KBM-7 (cell line): ENCODE results near the gene TLE3.
"Not testable (repeated sequence)": the region's sequence is repeated elsewhere in the genome, so short reads cannot be mapped to it uniquely, and the experiment has no call there.

ENCODE experiments used
- DNase-seq: peaks from one replicate; pipeline ENCODE4 v3.0.0-alpha.2; 2015
- in situ Hi-C: fragments of 300-500 bp; cut with MboI; formaldehyde crosslinking; loops from 2 replicates; pipeline ENCODE4 v1.14.3; 2020; ENCODE audit warnings: low sequenced_read_pairs, low pct_unique_long_range_greater_than_20kb, mixed read lengths

Gene TLE3

DNA sequence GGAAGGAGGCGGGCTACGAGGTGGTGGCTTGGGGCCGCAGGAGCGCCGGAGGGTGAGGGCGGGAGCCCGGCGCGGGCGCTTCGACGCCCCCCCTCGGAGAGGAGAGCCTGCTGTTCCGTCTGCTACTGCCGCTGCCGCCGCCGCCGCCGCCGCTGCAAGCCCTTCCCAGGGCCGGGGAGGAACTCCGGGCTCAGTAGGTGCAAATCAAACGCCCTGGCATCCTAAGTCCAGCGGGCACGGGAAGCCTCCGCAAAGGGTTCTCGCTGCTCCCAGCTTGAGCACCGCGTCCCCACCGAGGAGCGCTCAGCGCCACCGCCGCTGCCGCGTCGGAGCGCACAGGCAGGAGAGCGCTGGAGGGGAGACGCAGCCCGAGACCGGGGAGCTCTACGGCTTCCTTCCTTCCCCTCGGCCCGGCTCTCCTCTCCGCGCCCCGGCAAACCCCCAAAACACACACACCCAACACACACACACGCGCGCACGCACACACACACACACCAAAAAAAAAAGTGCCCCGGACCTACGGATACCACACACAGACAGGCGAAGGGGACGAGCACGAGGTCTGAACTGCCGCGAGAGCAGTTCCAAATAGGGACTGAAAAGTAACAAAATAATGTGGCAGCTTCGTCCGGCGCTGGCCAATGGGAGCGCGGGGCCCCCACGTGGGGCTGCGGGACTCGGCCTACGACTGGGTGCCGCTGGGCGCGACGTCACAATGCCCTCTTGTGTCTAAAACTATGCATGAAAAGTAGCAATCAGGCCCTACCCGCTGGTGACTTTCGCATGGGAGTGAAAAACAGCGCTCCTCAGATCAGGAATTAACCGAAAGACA lies at the start of gene TLE3:
Gene TLE3 (minus strand): TSS at position 597 of the 832 bp plus-strand sequence. CDS start 1,119 bp downstream, outside the sequence.
- in situ Hi-C loops = no loop called here
- DNase-seq = peak; percentile 100

DNA sequence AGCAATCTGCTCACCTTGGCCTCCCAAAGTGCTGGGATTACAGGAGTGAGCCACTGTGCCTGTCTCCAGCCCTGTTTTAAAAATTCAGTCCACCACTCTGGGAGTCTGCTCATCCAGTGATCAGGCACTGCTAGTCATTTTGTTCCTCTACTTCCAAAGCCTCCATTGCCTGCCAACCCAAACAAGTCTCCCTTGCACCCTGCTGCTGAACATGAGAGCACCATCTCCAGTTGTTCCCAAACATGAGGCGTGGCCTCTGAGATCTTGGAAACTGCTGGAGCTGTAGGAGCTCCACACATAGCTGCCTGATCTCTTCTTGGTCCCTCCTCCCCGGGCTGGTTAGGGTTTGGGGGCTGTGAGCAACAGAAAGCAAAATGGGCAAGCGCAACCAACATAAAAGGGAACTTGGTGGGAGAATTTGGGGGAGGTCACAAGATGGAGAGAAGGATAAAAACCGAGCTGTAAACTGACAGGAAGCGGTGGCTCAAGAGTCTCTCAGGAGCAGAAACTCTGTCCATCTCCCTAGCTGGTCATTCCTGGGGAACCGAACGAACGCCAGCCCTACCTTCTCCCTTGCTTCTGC lies 49.6 kb upstream of the TLE3 start:
- peak; percentile 91 for DNase-seq
- in situ Hi-C loops = no loop called here

- DNase-seq = no peak
- in situ Hi-C loops = no loop called here
Observed at GRCh38 chr15:70146771-70147170, 49.1 kb upstream of the TLE3 start.

DNA sequence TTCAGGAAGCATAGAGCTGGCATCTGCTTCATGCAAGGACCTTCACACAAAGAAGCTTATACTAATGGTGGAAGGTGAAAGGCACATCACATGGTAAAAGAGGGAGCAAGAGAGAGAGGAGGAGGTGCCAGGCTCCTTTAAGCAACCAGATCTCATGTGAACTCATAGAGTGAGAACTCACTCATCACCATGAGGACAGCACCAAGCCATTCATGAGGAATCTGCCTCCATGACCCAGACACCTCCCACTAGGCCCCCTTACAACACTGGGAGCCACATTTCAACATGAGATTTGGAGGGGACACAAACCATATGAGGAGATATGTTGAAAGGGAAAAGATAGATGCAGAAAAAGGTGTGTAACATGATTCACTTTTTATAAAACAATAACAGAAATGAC lies 48.4 kb upstream of the TLE3 start:
- in situ Hi-C loops = no loop called here
- DNase-seq = no peak

DNA sequence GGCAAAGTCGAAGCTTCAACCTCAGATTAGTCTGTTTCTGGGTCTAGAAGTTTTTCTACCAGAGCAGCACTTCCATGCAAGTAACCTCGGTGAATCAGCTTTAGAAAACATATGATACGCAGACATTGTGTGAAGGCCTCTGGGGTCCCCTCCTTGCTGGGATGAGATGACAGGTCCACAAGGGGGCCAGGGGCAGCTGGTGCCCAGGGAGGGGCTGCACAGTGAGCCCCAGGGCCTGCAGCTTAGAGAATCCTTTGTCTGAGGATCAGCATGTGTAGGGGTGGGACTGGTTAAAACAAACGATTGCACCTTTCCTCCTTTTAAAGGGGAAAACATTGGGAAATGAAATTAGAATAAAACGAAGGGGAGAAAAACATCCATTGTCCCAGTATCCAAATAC lies 47.5 kb upstream of the TLE3 start:
- in situ Hi-C loops = no loop called here
- no peak for DNase-seq

GRCh38 chr15:70142322-70143191 lies 44.8 kb upstream of the TLE3 start:
- in situ Hi-C loops = no loop called here
- peak; percentile 61 for DNase-seq

- in situ Hi-C loops = no loop called here
- DNase-seq = peak; percentile 78
Observed at GRCh38 chr15:70142072-70142321, 44.3 kb upstream of the TLE3 start.

GRCh38 chr15:70141376-70142071 lies 43.8 kb upstream of the TLE3 start:
- DNase-seq = no peak
- in situ Hi-C loops = no loop called here

GRCh38 chr15:70140543-70141375 lies 43.0 kb upstream of the TLE3 start:
- peak; percentile 78 for DNase-seq

GRCh38 chr15:70140025-70140542 lies 42.4 kb upstream of the TLE3 start:
- DNase-seq = no peak
- in situ Hi-C loops = no loop called here

More at GRCh38 chr15:70140543-70141375, 43.0 kb upstream of the TLE3 start:
- in situ Hi-C loops = no loop called here

DNA sequence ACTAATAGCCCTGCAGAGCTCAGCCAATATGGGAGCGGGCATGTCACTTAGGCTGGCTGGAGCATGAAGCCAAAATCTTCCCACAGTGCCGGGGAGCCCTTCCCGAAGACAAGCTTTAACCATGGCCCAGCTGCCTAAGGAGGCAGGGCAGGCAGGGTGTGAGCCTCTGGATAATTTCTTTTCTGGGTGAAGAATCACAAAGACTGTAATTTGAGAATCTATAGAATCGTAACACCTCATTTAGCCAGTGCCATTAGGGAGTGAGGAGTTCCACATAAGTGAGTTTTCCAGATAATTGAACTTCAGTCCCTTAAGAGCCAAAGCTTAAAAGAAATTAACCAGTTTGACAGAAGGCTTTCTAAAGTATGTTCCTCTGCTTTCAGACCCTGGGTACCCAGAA lies 40.2 kb upstream of the TLE3 start:
- in situ Hi-C loops = no loop called here
- no peak for DNase-seq

DNA sequence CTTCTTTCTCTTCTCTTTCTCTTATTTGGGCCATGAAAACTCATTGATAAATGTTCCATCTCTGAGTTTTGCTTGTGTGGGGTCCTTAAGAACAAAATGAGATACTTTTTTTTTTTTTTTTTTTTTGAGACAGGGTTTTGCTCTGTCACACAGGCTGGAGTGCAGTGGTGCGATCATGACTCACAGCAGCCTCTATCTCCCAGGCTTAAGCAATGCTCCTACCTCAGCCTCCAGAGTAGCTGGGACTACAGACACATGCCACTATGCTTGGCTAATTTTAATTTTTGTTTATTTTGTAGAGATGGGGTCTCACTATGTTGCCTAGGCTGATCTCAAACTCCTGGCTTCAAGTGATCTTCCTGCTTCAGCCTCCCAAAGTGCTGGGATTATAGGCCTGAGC lies 39.3 kb upstream of the TLE3 start:
- in situ Hi-C loops, DNase-seq: not testable (repeated sequence)

DNA sequence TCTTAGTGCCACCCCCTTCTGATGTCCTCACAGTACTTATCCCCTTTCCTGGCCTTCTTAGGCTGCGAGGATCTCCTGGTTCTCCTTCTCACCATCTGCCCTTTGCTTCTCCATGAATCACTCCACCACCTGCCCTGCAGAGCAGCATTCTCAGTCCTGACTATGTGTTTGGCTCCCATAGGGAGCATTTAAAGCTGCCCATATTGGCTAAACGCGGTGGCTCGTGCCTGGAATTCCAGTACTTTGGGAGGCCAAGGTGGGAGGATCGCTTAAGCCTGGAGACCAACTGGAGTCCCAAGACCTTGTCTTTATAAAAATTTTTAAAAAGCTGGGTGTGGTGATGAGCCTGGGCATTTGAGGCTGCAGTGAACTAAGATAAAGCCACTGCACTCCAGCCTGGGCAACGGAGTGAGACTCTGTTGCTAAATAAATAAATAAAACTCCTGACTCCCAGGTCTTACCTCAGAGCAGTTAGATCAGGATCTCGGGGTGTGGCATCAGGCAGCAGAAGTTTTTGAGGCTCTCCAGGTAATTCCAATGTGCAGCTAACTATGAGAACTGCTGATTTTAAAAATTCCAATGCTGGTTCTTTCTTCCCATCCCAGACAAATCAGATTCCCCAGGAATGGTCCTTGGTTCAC lies 36.2 kb upstream of the TLE3 start:
- in situ Hi-C loops = no loop called here
- no peak for DNase-seq

DNA sequence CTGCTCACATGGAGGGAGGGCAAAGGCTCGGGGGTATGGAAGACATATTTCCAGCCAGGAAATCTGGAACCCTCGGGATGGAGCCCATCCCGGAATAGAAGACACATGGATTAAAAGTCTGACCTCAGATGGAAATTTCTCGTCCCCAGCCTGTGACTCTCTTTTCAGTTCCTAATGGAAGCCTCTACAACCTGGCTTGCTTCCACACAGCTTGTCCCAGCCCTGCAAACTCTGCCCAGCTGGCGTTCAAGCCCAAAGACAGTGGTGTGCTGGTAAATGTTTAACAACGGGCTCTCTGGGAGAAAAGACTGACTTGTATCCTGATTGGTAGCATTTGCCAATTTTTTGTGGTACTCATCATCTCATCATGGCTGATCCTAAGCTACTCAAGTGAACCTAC lies 35.6 kb upstream of the TLE3 start:
- no peak for DNase-seq
- in situ Hi-C loops = no loop called here

GRCh38 chr15:70132571-70132970 lies 34.9 kb upstream of the TLE3 start:
- in situ Hi-C loops = no loop called here
- no peak for DNase-seq

- no peak for DNase-seq
- in situ Hi-C loops = no loop called here
Observed at GRCh38 chr15:70132139-70132538, 34.4 kb upstream of the TLE3 start.

- DNase-seq = no peak
- in situ Hi-C loops = no loop called here
Observed at GRCh38 chr15:70128414-70129140, 30.9 kb upstream of the TLE3 start.
